K562 (cell line): ENCODE data around the gene XAGE1A.

Experiments
- CTCF ChIP-seq, 3 experiments: IDR thresholded peaks in 2 of 3; conservative IDR thresholded peaks in 1 of 3; 2 replicates each; pipeline ENCODE4 v1.5.1; 2011 to 2012; ENCODE audit warnings: low read length in 3 of 3, mild to moderate bottlenecking in 3 of 3, control low read depth in 2 of 3, improper control_type of control experiment in 1 of 3, inconsistent platforms in 1 of 3, low read depth in 1 of 3, mixed read lengths in 1 of 3, moderate library complexity in 1 of 3; ENCODE audit not compliant: insufficient read depth in 2 of 3
- GATA2 ChIP-seq: sonication (generic); formaldehyde crosslinking; IDR thresholded peaks from 2 replicates; pipeline ENCODE4 v1.4.0; 2020; ENCODE audit warnings: mild to moderate bottlenecking, missing genetic modification reagents
- POLR2A ChIP-seq: fragments of 450-650 bp; conservative IDR thresholded peaks from 2 replicates; pipeline ENCODE4 v1.6.1; 2016
- POLR2AphosphoS5 ChIP-seq: IDR thresholded peaks from 2 replicates; pipeline ENCODE4 v1.6.1; 2011; ENCODE audit warnings: mild to moderate bottlenecking, low read depth, low read length, moderate library complexity; ENCODE audit not compliant: control insufficient read depth, insufficient read depth
- PTBP1 ChIP-seq: fragments of 200-400 bp; formaldehyde crosslinking; IDR thresholded peaks from 2 replicates; pipeline ENCODE4 v1.6.1; 2017; ENCODE audit warnings: low read depth, low read length
- SMAD4 ChIP-seq: fragments of 250-450 bp; sonication (Bioruptor Pico); conservative IDR thresholded peaks from 2 replicates; pipeline ENCODE4 v1.8.0; 2021; ENCODE audit warnings: inconsistent platforms, mild to moderate bottlenecking, moderate library complexity
- TEAD1 ChIP-seq, 2 experiments: fragments of 450-650 bp in 1 of 2; sonication (generic) in 1 of 2; formaldehyde crosslinking; IDR thresholded peaks; 2 replicates each; pipeline versions ENCODE4 v1.4.0 to v1.8.0; 2020 to 2022; ENCODE audit warnings: mild to moderate bottlenecking in 2 of 2, missing genetic modification reagents in 1 of 2
- ZNF184 ChIP-seq: sonication (generic); formaldehyde crosslinking; IDR thresholded peaks from 2 replicates; pipeline ENCODE4 v1.5.0; 2020; ENCODE audit warnings: missing genetic modification reagents
- ZNF212 ChIP-seq: fragments of 450-650 bp; formaldehyde crosslinking; IDR thresholded peaks from 2 replicates; pipeline ENCODE4 v1.4.0; 2020; ENCODE audit warnings: mild to moderate bottlenecking

- TF ChIP-seq PTBP1 (no peak), ZNF212 (CRISPR knock-in tag) (no peak), POLR2AphosphoS5 (no peak), SMAD4 (CRISPR knock-in tag) (no peak), CTCF (IDR thresholded peaks at IDR 0.05 in 2 of 3, conservative IDR thresholded peaks at IDR 0.05 in 1 of 3; ENCODE audit: insufficient read depth in 2 of 3, low read depth in 1 of 3, low read length in 3 of 3) (no peak), ZNF184 (CRISPR knock-in tag) (no peak), GATA2 (CRISPR knock-in tag) (no peak), TEAD1 (CRISPR knock-in tag; IDR thresholded peaks at IDR 0.05) (no peak), POLR2A (no peak)
These were observed 14.3 kb downstream of the XAGE1A start for GRCh38 chrX:52509916-52510315.
